BE2C (cell line): ENCODE results near the gene TAAR1.
"Not testable (repeated sequence)": the region's sequence is repeated elsewhere in the genome, so short reads cannot be mapped to it uniquely, and the experiment has no call there.

Experiments used
- DNase-seq: peaks from one replicate; pipeline ENCODE4 v3.0.0-alpha.2; 2020
- H3K27me3 ChIP-seq: fragments of 250-450 bp; sonication (Bioruptor Pico); 2 replicates; pipeline ENCODE4 v1.5.1; 2020; ENCODE audit warnings: mild to moderate bottlenecking
- H3K36me3 ChIP-seq: fragments of 250-450 bp; sonication (Bioruptor Pico); 2 replicates; pipeline ENCODE4 v1.5.1; 2020; ENCODE audit warnings: mild to moderate bottlenecking
- H3K4me1 ChIP-seq: fragments of 250-450 bp; sonication (Bioruptor Pico); 2 replicates; pipeline ENCODE4 v1.5.1; 2020
- H3K4me3 ChIP-seq: 2 replicates; pipeline ENCODE4 v1.5.1; 2011; ENCODE audit warnings: low read depth, low read length
- H3K9me3 ChIP-seq: fragments of 250-450 bp; sonication (Bioruptor Pico); 2 replicates; pipeline ENCODE4 v1.5.1; 2020
- TF ChIP-seq, protein P1 (sequence below): IDR thresholded peaks from 2 replicates; pipeline ENCODE4 v1.5.1; 2012; ENCODE audit warnings: mild to moderate bottlenecking, low read depth, low read length

Gene TAAR1

DNA sequence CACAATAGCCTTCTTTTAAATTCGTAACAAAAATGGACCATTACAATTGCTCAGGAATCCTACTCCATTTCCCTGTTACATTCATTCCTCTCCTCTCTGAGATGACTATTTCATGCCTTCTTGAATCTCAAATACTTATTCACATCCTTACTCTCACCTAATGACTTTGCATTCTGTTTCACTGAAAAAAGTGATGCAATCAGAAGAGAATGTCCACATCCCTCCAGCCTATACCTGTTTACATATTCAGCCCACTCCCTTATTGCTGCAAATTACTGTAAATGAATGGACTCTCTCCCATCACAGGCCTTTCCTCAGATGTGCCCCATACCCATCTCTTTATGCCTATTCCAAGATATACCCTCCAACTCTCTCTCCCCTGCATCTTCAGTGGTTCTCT, 8.6 kb downstream of the TAAR1 start:
- Histone ChIP-seq H3K27me3 (peaks cover 11% of the 10 kb centered on the region), H3K9me3 (no peaks in the 10 kb centered on the region; the same call in 1 of the 2 replicates), H3K4me3 (no peak overlapping the region), H3K4me1 (no peaks in the 10 kb centered on the region), H3K36me3 (no peaks in the 10 kb centered on the region)
- TF ChIP-seq, protein P1, sequence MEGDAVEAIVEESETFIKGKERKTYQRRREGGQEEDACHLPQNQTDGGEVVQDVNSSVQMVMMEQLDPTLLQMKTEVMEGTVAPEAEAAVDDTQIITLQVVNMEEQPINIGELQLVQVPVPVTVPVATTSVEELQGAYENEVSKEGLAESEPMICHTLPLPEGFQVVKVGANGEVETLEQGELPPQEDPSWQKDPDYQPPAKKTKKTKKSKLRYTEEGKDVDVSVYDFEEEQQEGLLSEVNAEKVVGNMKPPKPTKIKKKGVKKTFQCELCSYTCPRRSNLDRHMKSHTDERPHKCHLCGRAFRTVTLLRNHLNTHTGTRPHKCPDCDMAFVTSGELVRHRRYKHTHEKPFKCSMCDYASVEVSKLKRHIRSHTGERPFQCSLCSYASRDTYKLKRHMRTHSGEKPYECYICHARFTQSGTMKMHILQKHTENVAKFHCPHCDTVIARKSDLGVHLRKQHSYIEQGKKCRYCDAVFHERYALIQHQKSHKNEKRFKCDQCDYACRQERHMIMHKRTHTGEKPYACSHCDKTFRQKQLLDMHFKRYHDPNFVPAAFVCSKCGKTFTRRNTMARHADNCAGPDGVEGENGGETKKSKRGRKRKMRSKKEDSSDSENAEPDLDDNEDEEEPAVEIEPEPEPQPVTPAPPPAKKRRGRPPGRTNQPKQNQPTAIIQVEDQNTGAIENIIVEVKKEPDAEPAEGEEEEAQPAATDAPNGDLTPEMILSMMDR: no peak
- DNase-seq: no peak

DNA sequence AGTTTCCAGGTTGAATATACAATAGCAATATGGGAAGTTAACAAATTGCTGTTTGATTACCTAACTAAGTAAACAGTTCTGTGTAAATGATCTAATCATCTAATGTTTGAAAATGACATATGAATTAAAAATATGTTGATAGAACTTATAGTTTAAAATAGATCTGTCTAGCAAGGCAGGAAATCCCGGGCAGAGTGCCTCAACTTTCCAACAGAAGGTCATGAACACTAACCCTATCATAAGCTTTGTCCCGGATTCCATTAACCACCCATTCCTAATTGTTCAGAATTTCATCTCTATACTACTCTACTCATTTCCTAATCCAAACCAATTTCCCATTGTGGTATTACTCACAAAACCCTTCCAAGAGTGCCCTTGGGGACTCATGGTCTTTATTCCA, 10.2 kb downstream of the TAAR1 start:
- H3K27me3 ChIP-seq: peaks cover 4% of the 10 kb centered on the region; the same call in 1 of the 2 replicates
- H3K36me3 ChIP-seq: no peaks in the 10 kb centered on the region
- no peak for DNase-seq
- H3K9me3 ChIP-seq: no peaks in the 10 kb centered on the region; the same call in 1 of the 2 replicates
- H3K4me3 ChIP-seq: no peak overlapping the region
- H3K4me1 ChIP-seq: no peaks in the 10 kb centered on the region
- TF ChIP-seq, protein P1: no peak

DNA sequence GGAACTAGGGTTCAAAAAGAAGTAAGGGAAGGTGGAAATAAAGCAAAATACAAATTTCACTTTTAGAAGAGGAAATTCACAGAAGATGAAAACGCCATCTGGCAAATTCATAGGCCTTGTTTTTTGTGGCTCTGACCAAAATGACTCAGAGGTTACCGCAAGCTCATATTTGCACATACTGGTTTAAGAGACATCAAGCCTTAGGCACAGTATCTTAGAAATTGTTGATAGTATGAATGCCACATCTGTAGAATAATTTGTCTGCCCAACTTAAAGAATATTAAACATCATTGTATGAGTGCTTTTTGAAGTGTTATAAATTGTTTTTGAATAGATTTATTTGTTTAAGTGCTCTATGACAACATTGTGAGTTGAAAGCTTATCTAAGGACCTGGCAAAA, 10.6 kb downstream of the TAAR1 start:
- H3K4me1 ChIP-seq: no peaks in the 10 kb centered on the region
- H3K9me3 ChIP-seq: no peaks in the 10 kb centered on the region; the same call in 1 of the 2 replicates
- no peaks in the 10 kb centered on the region for H3K36me3 ChIP-seq
- H3K27me3 ChIP-seq: peaks cover 3% of the 10 kb centered on the region; the same call in 1 of the 2 replicates
- H3K4me3 ChIP-seq: no peak overlapping the region
- TF ChIP-seq, protein P1: no peak
- DNase-seq: no peak

DNA sequence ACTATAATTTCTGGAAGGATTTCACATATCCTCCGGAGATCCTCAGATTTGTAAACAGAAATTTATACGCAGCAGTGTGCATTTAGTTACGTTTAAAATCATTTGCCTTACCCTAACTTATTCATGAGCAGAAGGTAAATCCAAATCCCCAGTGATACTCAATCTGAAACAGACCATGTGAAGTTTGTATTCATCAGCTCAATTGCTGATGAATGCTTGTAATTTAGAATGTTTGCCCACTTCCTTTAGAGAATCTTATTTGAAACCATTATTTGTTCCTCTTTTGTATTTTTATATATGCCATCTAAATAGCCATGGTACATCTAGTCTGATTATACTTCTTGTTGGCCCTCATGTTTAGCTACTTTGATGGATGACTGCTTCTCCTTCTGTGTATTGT, 15.4 kb downstream of the TAAR1 start:
- H3K4me3 ChIP-seq: no peak overlapping the region
- TF ChIP-seq, protein P1: no peak
- DNase-seq: no peak
- no peaks in the 10 kb centered on the region for H3K36me3 ChIP-seq
- H3K4me1 ChIP-seq: no peaks in the 10 kb centered on the region
- H3K9me3 ChIP-seq: no peaks in the 10 kb centered on the region
- peaks cover 7% of the 10 kb centered on the region; the same call in 1 of the 2 replicates for H3K27me3 ChIP-seq

DNA sequence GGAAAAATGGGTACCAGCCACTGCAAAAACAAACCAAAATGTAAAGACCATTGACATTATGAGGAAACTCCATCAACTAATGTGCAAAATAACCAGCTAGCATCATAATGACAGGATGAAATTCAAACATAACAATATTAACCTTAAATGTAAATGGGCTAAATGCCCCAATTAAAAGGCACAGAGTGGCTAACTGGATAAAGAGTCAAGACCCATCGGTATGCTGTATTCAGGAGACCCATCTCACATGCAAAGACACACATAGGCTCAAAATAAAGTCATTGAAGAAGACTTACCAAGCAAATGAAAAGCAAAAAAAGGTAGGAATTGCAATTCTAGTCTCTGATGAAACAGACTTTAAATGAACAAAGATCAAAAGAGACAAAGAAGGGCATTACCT, 21.8 kb downstream of the TAAR1 start:
- not testable (repeated sequence) for H3K4me3 ChIP-seq, H3K4me1 ChIP-seq, H3K36me3 ChIP-seq, DNase-seq, H3K9me3 ChIP-seq, H3K27me3 ChIP-seq

DNA sequence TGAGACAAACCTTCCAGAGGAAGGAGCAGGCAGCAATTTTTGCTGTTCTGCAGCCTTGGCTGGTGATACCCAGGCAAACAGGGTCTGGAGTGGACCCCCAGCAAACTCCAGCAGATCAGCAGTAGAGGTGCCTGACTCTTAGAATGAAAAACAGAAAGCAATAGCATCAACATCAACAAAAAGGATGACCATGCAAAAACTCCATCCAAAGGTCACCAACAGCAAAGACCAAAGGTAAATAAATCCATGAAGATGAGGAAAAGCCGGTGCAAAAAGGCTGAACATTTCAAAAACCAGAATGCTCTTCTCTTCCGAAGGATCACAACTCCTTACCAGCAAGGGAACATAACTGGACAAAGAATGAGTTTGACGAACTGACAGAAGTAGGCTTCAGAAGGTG, 23.1 kb downstream of the TAAR1 start:
- H3K4me3 ChIP-seq, H3K36me3 ChIP-seq, H3K4me1 ChIP-seq, H3K9me3 ChIP-seq, DNase-seq, H3K27me3 ChIP-seq: not testable (repeated sequence)

DNA sequence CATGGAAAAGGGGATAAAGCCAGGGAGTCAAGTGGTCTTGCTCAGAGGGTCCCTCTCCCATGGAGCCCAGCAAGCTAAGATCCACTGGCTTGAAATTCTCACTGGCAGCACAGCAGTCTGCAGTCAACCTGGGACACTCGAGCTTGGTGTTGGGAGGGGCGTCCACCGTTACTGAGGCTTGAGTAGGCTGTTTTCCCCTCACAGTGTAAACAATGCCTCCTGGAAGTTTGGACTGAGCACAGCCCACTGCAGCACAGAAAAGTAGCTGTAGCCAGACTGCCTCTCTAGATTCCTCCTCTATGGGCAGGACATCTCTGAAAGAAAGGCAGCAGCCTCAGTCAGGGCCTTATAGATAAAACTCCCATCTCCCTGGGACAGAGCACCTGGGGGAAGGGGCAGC, 23.7 kb downstream of the TAAR1 start:
- H3K9me3 ChIP-seq, DNase-seq, H3K36me3 ChIP-seq, H3K4me1 ChIP-seq, H3K27me3 ChIP-seq, H3K4me3 ChIP-seq: not testable (repeated sequence)

DNA sequence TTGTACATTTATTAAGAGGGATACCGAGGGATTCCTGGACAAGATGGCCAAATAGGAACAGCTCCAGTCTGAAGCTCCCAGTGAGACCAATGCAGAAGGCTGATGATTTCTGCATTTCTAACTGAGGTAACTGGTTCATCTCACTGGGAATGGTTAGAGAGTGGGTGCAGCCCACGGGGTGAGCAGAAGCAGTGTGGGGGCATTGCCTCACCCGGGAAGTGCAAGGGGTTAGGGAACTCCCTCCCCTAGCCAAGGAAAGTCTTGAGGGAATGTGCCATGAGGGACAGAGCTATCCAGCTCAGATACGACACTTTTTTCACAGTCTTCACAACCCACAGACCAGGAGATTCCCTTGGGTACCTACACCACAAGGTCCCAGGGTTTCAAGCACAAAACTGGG, 24.2 kb downstream of the TAAR1 start:
- H3K9me3 ChIP-seq: no peaks in the 10 kb centered on the region
- no peaks in the 10 kb centered on the region for H3K36me3 ChIP-seq
- TF ChIP-seq, protein P1: no peak
- no peak for DNase-seq
- peaks cover 7% of the 10 kb centered on the region; the same call in 1 of the 2 replicates for H3K27me3 ChIP-seq
- H3K4me1 ChIP-seq: no peaks in the 10 kb centered on the region
- H3K4me3 ChIP-seq: no peak overlapping the region
